ENCODE measurements around the gene MEX3D.
A peak's percentile ranks its signal among the peaks of the same experiment; 100 is the strongest.

Gene MEX3D

GRCh38 chr19:1593501-1593772, 25.3 kb upstream of the MEX3D start:
- no peak for DNase-seq (ENCODE audit: low read depth, low spot score)

- DNase-seq (ENCODE audit: low read depth, low spot score), result peak; percentile 78
Observed at GRCh38 chr19:1592755-1593500, 24.8 kb upstream of the MEX3D start, which contains the start of gene MBD3. TSS of gene MBD3 (minus strand) at chr19:1592865. CDS start at chr19:1592631, 234 bp downstream.

- DNase-seq (ENCODE audit: low read depth, low spot score), result peak; percentile 61
Observed at GRCh38 chr19:1592024-1592754, 24.1 kb upstream of the MEX3D start.

GRCh38 chr19:1591421-1592023, 23.4 kb upstream of the MEX3D start:
- DNase-seq (ENCODE audit: low read depth, low spot score), result no peak

GRCh38 chr19:1590641-1591397, 22.7 kb upstream of the MEX3D start:
- no peak for DNase-seq (ENCODE audit: low read depth, low spot score)

- DNase-seq (ENCODE audit: low read depth, low spot score), result no peak
Observed at GRCh38 chr19:1587872-1588271, 19.7 kb upstream of the MEX3D start.

GRCh38 chr19:1585243-1585580, 17.1 kb upstream of the MEX3D start:
- DNase-seq (ENCODE audit: low read depth, low spot score), result no peak

GRCh38 chr19:1584500-1585242, 16.5 kb upstream of the MEX3D start:
- DNase-seq (ENCODE audit: low read depth, low spot score), result no peak

- DNase-seq (ENCODE audit: low read depth, low spot score), result no peak
Observed at GRCh38 chr19:1582201-1582600, 14.1 kb upstream of the MEX3D start.

- no peak for DNase-seq (ENCODE audit: low read depth, low spot score)
Observed at GRCh38 chr19:1580957-1581356, 12.8 kb upstream of the MEX3D start.

GRCh38 chr19:1580382-1580781, 12.3 kb upstream of the MEX3D start:
- DNase-seq (ENCODE audit: low read depth, low spot score), result no peak

GRCh38 chr19:1579222-1579621, 11.1 kb upstream of the MEX3D start:
- DNase-seq (ENCODE audit: low read depth, low spot score), result no peak

- no peak for DNase-seq (ENCODE audit: low read depth, low spot score)
Observed at GRCh38 chr19:1577929-1578618, 9.9 kb upstream of the MEX3D start.

GRCh38 chr19:1577090-1577928, 9.2 kb upstream of the MEX3D start:
- no peak for DNase-seq (ENCODE audit: low read depth, low spot score)

- no peak for DNase-seq (ENCODE audit: low read depth, low spot score)
Observed at GRCh38 chr19:1576242-1577089, 8.3 kb upstream of the MEX3D start.

GRCh38 chr19:1575323-1576241, 7.5 kb upstream of the MEX3D start:
- DNase-seq (ENCODE audit: low read depth, low spot score), result no peak

- no peak for DNase-seq (ENCODE audit: low read depth, low spot score)
Observed at GRCh38 chr19:1574354-1575136, 6.4 kb upstream of the MEX3D start.
